AML-193 (cell line): Measurements from ENCODE around the gene ISM2.

Source experiments
- DNase-seq, 2 experiments: peaks; one replicate each; lab custom pipeline; 2025; lab: John Stamatoyannopoulos, UW

ISM2 gene

DNA sequence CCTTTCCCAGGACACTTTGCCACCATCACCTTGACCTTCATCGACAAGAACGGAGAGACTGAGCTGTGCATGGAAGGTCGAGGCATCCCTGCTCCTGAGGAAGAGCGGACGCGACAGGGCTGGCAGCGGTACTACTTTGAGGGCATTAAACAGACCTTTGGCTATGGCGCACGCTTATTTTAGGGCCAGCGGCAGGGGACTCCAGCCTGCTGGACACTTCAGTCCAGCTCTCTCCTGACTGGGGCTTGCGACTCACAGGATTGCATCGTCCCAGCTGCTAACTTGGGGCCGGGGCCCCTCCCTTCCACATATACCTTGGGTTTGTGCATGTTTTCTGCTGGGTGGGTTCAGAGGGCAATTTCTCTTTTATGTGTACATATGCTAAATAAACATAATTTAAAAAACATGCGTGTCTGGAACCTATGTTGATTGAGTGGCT, 29.5 kb downstream of the ISM2 start:
- DNase-seq = no peak

DNA sequence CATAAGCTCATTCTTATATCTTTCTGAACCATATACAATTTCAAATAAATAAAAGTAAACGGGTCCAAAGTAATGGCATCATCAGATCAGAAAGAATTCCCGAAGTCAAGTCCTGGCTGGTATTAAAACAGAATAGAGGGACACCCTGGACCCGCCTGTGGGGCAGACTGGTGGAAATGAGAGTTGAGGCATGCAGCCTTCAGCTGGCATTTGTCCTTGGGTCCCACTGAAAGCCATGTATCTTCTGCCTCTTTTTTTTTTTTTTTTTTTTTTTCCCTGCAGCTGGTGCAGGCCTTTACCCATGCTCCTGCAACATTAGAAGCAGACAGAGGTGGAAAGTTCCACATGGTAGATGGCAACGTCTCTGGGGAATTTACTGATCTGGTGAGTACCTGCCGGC, 30.8 kb downstream of the ISM2 start:
- DNase-seq = no peak

DNA sequence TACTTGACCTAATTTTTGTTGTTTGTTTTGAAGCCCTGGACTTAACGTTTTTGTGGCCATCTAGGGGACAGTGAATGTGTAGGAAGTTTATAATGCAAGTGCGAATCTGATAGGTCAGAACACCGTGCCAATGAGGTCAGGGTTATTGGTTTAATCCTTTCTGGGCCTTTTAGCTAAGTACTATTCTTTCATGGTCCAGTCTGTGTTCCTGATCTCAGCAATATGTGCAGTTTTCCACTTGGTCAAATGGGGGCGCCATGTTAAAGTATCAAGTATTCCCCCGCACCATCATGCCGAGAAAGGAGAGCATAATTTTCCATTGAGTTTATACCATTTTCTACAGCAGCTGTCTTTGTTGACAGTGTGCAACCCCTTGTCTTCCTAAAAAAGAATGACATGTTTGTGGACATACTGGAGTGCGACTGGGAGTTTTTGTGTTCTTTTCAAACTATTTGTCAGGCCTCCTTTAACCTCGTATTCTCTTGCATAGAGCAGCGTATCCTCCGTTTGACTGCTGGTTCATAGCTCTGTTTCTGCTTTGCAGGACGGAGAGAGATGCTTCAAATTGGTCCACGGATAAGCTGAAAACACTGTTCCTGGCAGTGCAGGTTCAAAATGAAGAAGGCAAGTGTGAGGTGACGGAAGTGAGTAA, 39.4 kb downstream of the ISM2 start:
- peak; percentile 50 to 64 for DNase-seq

DNA sequence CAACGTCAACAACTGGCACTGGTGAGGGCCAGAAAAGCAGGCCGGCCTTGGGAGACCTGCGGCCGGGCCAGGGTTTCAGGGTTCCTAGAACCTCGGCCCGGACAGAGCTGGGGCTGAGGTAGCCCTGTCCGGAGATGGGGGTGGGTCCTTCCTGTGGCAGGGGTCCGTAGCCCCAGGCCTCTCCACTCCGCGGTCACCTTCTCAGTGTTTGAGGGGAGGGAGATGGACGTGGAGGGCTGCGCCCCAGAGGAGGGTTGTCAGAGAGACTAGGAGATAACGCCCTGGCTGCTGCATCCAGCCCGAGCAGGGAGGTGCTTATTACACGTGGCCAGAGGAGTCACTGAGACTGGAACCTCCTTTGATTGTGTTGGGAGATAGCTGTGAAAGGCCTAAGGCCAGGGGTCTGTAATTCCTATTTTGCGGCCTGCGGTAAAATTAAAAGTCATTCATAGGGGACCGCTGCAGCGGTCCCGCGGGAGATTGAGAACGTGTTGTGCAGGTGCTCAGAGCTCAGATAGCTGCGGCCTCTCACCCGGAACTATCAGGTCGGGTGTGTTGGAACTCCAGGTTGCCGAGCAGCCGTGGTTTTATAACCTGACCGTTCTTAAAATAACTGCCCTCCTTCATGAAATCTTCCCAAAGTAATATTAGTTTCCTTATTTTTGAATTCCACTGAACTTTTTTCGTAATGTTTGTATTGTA, 40.2 kb downstream of the ISM2 start:
- peak; percentile 16 to 25 for DNase-seq

DNA sequence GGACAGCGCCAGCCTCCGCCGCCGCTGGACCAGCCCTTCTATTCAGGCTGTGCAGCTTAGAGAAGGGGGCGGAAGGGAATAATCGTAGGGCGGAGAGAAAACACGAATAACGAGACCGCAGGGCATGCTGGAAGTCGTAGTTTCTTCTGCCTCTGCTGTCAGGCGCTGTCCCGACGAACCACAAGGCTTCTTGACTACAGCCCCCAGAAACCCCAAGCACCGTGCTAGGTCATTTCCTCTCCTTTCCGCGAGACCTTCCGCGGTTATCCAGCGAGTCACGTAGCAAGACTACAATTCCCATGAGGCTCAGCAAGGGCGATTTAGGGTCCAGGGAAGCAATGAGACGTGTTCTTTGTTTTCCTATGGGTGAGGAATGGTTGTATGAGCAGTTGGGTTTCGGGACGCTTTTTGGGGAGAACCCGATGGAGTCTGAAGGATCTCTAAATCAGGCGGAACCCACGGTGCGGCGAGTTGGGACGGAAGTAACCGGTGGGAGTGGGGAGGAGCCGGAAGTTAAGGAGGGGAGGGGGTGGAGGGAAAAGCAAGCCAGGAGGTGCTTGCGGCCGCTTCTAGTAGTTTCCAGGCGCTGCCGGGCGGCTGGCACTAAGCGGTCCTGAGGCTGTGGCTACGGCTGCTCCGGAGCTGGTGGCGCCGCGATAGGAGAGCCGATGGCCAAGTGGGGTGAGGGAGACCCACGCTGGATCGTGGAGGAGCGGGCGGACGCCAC, 40.9 kb downstream of the ISM2 start, which contains the start of the genes AHSA1 and VIPAS39:
AHSA1 (plus strand) TSS at position 572 of the 727 bp plus-strand sequence; CDS start at position 669, 97 bp downstream.
VIPAS39 (minus strand) TSS at position 80 of the 727 bp plus-strand sequence. CDS start 3,499 bp downstream, outside the sequence.
- peak; percentile 97 to 99 for DNase-seq

DNA sequence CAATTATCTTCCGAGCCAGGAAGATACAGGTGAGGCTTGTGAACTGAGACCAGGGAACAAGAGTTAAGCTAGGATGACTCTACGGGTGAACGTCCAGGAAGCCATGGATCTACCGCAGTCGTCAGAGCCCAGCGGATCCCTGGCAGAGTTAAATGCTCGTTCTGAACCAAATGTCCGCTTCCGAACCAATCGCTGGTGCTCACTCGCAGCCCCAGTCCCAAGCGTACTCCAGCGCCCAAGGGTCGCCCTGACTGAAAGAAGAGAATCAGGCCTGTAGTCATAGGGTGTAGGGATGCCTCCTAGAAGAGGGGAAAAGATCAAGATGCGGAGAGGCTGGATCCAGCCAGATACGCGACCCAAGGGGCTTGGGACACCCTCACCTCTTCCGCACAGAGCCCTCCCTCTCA, 41.5 kb downstream of the ISM2 start:
- DNase-seq = no peak

DNA sequence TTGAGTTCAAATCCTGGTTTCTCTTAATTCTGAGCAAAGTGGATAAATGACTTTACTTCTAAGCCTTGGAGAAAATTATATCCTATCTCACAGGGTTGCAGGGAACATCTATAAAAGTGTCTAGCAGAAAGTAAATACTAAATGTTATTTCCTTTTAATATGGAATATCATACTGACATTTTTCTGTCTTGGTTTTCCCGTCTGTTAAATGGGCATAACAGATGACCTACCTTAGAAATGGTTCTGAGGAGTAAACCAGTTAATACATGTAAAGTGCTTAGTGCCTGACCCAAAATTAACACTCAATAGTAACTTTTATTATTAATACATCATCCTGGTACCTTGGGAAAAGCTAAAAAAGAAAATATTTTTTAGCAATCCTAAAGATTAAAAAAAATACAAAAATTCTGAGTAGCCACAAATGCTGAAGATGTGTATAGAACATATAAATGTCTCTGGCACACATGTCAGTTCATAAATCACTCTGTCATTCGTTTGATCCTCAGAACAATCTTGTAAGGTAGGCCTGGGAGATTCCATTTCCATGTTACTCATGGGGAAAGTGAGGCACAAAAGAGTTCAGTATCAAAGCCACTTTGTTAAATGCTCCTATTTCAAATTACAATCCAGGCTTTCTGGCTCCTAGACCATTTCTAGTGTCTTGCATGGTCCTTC, 42.5 kb downstream of the ISM2 start:
- DNase-seq = no peak

DNA sequence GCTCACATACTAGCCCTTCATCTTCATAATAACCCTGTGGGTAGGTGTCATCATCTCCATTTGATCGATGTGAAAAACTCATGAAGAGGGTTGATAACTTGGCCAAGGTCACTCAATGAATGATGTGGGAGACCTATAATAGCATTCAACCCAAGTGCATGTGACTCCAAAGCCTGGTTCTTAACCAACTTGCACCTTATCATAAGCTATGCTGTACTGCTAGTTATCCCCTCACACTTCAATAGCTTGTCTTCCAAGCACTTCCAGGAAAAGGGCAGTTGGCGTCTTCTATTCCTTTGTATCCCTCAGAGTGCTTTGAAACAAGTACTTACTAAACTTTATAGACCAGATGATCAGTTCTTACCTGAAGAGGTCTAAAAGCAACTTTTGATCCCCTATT, 56.4 kb downstream of the ISM2 start:
- DNase-seq = no peak

DNA sequence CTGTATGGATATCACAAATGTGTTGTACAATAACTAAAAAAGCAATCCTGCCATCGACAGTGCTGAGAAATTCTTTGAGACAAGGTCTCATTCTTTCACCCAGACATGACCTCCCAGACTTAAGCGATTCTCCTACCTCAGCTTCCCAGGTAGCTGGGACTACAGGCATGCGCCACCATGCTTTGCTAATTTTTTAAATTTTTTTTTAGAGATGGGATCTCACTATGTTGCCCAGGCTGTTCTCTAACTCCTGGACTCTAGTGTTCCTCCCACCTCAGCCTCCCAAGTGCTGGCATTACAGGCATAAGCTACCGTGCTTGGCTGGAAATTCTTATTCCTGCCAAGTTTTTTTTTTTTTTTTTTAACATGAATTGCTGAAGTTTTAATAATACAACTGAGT, 58.8 kb downstream of the ISM2 start:
- DNase-seq = no peak

DNA sequence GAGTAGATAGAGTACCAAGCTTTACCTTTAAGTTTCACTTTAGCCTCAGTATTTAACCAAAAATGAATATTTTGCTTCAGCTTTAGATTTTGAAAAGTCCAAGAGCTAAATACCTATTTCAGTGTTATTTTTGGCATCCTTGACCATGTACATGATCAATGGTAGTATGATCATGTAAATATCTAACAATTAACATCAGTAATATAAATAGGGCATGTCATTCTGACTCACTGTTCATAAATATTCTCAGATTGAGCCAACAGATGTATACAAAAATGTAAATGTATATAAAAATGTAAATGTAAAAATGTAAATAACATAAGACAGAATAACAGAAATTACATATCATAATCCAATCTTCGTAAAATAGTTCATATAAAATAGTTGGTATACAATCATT, 60.0 kb downstream of the ISM2 start:
- DNase-seq = no peak

DNA sequence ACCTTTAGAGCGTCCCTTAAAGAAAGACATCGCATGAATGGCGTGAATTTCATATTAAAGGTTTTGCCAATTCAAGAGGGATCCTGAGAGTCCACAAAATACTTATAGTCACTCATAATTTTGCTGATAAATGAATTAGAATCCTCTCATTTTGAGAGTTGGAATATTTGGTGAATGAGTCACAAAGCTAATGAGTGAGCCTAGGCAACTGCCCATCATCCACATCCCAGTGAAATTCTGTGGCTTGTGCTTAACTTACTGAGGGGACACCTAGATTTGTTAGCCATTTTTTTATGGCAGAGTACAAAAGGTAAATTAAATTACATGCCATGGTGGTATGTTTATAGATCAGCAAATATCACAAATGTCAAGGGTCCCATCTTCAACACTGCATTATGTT, 62.6 kb downstream of the ISM2 start:
- DNase-seq = no peak

DNA sequence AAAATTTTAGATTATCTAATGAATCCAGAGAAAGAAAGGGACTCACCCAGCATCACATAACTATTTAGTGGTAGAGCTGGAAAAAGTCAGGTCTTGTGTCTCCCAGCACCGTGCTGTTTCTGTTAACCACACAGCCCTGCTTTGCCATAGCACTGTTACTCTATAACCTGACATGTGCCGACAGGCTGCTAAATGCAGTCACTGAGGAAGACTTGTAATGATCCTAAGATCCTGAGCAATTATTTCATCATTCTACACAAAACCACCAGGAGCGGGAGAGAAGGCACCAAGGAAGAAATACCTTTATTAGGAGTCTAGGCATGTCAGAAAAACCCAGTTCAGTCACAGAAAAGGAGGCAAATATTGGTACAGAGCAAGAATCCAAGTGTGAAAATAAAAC, 72.2 kb downstream of the ISM2 start:
- no peak for DNase-seq

DNA sequence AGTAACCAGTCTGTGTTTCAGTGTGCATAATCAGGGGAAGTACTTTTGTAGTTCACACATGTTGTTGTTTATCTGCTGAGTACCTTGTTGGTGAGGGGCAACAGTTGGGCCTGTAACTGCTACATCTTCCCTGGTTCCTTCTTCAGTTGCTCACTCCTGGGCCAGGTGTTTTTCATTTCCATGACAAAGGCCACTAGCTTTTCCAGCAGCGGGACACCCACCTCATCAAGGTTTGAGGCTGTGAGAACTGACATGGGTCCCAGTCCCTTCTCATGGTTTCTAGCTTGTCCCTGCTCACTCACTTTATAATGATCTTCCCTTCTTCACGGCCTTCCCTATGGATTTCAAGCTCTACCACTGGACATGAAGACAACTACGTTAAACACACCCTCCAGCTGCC, 73.8 kb downstream of the ISM2 start:
- no peak for DNase-seq
